LoVo (cell line): Measurements from ENCODE around the gene PMAIP1.

Source experiments
- DNase-seq: peaks from one replicate; pipeline ENCODE4 v3.0.0-alpha.2; 2016; ENCODE audit warnings: low spot score

The PMAIP1 gene

GRCh38 chr18:59915606-59916005 lies 15.8 kb downstream of the PMAIP1 start:
- no peak for DNase-seq

- no peak for DNase-seq
These were observed 16.9 kb downstream of the PMAIP1 start for GRCh38 chr18:59916746-59917145.

- peak; percentile 26 for DNase-seq
These were observed 17.6 kb downstream of the PMAIP1 start for GRCh38 chr18:59917422-59917821.

GRCh38 chr18:59918320-59918755 lies 18.5 kb downstream of the PMAIP1 start:
- peak; percentile 65 for DNase-seq

- DNase-seq: no peak
These were observed 19.2 kb downstream of the PMAIP1 start for GRCh38 chr18:59918997-59919396.

- no peak for DNase-seq
These were observed 21.6 kb downstream of the PMAIP1 start for GRCh38 chr18:59921384-59921891.

GRCh38 chr18:59923539-59924196 lies 23.9 kb downstream of the PMAIP1 start:
- no peak for DNase-seq

- DNase-seq: no peak
These were observed 26.3 kb downstream of the PMAIP1 start for GRCh38 chr18:59926131-59926530.

GRCh38 chr18:59927246-59927825 lies 27.5 kb downstream of the PMAIP1 start:
- DNase-seq: no peak

- no peak for DNase-seq
These were observed 28.4 kb downstream of the PMAIP1 start for GRCh38 chr18:59928201-59928600.

- DNase-seq: no peak
These were observed 30.0 kb downstream of the PMAIP1 start for GRCh38 chr18:59929621-59930295.

- DNase-seq: no peak
These were observed 32.6 kb downstream of the PMAIP1 start for GRCh38 chr18:59932401-59932800.

- DNase-seq: no peak
These were observed 38.9 kb downstream of the PMAIP1 start for GRCh38 chr18:59938676-59939075.

GRCh38 chr18:59939127-59939526 lies 39.3 kb downstream of the PMAIP1 start:
- no peak for DNase-seq

GRCh38 chr18:59940068-59940467 lies 40.3 kb downstream of the PMAIP1 start:
- no peak for DNase-seq

GRCh38 chr18:59941331-59941730 lies 41.5 kb downstream of the PMAIP1 start:
- DNase-seq: no peak

GRCh38 chr18:59942601-59943000 lies 42.8 kb downstream of the PMAIP1 start:
- no peak for DNase-seq

GRCh38 chr18:59945544-59945943 lies 45.7 kb downstream of the PMAIP1 start:
- DNase-seq: no peak

GRCh38 chr18:59950215-59950944 lies 50.6 kb downstream of the PMAIP1 start:
- DNase-seq: no peak

- no peak for DNase-seq
These were observed 51.8 kb downstream of the PMAIP1 start for GRCh38 chr18:59951591-59951990.

GRCh38 chr18:59952283-59953007 lies 52.6 kb downstream of the PMAIP1 start:
- DNase-seq: no peak
